Suppressor macrophage treated with lipopolysaccharide for 4 hours (primary cell): ENCODE results near the gene SAMD11.
"Not testable (repeated sequence)": the region's sequence is repeated elsewhere in the genome, so short reads cannot be mapped to it uniquely, and the experiment has no call there.

Experiments used
- DNase-seq: peaks from one replicate; pipeline ENCODE4 v3.0.0-alpha.2; 2020

Gene SAMD11

GRCh38 chr1:934991-935750, 11.4 kb downstream of the SAMD11 start:
- no peak for DNase-seq

- no peak for DNase-seq
These were observed 12.1 kb downstream of the SAMD11 start for GRCh38 chr1:935751-936231.

- no peak for DNase-seq
These were observed 12.9 kb downstream of the SAMD11 start for GRCh38 chr1:936348-937264.

- DNase-seq = no peak
These were observed 13.8 kb downstream of the SAMD11 start for GRCh38 chr1:937521-937920.

DNA sequence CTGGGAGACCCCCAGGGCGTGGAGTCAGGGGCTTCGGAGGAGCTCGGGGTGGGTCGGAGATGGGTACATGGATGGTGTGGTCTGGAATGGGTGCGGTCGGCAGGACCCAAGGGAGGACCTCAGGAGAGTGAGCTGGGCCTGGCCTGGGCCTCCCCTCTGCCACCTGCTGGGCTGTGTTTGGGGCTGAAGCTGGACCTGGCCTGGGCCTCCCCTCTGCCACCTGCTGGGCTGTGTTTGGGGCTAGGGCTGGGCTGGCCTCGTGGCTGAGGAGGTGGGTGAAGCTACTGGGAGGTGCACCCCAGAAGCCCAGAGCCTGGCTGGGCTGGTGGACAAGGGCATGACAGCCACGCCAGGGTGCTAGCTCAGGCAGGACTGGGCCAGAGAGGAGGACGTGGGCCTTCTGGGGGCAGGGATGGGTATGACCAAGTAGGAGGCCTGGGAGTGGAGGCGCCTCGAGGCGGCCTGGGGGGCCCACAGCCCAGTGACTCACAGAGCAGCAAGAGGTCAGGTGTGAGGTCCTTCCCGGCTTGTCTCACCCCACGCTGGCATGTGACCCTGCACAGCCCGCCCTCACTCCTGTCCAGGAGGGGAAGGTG, 14.5 kb downstream of the SAMD11 start:
- DNase-seq = peak; percentile 22

DNA sequence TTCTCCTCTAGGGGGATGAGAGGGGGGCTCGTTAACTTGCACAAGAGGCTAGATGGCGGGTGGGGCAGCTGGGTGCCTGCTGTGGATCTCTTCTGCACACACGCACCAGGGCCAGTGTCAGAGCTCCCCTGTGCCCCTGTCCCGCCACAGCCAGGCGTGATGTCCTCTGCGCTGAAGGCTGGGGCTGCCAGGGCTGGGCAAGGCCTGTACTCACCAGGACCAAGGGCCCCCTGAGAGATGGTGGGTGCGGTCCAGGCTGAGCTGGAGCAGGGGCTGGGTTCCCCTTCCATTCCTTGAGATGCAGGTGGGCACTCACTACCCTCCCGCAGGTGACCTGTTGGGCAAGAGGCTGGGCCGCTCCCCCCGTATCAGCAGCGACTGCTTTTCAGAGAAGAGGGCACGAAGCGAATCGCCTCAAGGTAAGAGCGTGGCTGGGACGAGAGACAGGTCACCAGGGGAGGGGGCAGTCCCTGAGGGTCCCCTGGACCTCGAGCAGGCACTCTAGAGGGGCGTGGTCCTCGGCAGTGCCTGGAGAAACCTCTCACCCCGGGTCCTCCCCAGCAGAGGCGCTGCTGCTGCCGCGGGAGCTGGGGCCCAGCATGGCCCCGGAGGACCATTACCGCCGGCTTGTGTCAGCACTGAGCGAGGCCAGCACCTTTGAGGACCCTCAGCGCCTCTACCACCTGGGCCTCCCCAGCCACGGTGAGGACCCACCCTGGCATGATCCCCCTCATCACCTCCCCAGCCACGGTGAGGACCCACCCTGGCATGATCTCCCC, 15.2 kb downstream of the SAMD11 start:
- no peak for DNase-seq

GRCh38 chr1:939511-940106, 15.9 kb downstream of the SAMD11 start:
- no peak for DNase-seq

DNA sequence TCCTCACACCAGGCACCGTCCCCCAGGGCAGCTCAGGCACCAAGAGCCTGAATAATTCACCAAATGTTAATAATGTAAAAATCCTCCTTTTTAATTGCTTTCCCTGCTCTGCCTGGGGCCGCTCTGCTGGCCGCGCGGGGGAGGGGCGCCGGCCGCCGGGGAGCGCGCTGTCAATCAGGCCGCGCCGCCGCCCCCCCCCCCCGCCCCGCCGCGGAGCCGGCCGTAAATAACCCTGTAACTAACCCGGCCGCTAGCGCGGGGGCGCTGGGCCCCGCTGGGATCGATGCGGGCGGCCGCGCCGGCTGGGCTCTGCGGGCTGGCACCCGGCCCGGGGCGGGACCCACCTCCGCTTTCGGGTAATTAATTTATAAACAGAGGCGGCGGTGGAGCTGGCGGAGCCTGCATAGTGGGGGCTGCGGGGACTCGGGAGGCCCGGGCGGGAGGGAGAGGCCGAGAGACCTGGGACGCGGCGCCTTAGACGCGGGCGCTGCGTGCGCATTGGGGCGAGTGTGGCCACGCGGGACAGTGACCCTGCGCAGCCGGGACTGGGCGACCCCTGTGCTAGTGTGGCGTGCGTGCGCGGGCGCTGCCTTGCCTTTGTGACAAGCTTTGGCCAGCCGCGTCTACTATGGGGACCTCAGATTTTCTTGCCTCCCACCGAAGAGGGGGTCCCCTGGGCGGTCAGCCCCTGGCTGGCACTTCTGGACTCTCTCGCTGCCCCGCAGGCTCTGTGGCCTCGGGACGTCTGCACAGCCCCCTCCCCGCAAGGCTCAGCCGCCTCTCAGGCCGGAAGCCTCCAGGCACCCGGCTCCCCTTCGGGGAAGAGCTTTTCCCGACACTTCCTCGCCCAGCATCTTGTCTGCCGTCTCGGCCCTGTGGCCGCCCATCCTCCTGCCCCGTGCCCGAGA, 16.6 kb downstream of the SAMD11 start:
- DNase-seq = no peak

- no peak for DNase-seq
These were observed 17.4 kb downstream of the SAMD11 start for GRCh38 chr1:941015-941587.

GRCh38 chr1:941588-942383, 18.1 kb downstream of the SAMD11 start:
- DNase-seq = peak; percentile 27

- DNase-seq = no peak
These were observed 18.7 kb downstream of the SAMD11 start for GRCh38 chr1:942411-942821.

- no peak for DNase-seq
These were observed 19.3 kb downstream of the SAMD11 start for GRCh38 chr1:942864-943533.

DNA sequence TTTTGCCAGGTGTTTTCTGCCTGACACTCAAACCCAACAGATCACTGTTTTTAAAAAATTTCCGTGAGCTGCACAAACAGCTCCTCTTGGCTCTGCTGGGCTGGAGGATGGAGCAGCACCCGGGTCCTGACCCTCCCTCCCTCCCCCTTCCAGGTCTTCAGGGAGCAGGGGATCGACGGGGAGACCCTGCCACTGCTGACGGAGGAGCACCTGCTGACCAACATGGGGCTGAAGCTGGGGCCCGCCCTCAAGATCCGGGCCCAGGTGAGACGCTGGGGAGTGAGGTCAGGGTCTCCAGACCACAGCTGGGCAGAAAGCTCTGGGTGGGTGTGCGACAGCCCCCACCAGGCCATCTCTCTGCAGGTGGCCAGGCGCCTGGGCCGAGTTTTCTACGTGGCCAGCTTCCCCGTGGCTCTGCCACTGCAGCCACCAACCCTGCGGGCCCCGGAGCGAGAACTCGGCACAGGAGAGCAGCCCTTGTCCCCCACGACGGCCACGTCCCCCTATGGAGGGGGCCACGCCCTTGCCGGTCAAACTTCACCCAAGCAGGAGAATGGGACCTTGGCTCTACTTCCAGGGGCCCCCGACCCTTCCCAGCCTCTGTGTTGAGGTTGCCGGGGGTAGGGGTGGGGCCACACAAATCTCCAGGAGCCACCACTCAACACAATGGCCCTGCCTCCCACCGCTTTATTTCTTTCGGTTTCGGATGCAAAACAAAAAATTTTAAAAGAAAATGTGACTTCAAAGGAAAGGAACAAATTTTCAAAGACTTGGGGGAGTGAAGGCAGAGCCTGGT, 20.0 kb downstream of the SAMD11 start:
- DNase-seq = no peak

GRCh38 chr1:944341-945325, 20.9 kb downstream of the SAMD11 start:
- no peak for DNase-seq

- no peak for DNase-seq
These were observed 22.2 kb downstream of the SAMD11 start for GRCh38 chr1:945688-946556.

DNA sequence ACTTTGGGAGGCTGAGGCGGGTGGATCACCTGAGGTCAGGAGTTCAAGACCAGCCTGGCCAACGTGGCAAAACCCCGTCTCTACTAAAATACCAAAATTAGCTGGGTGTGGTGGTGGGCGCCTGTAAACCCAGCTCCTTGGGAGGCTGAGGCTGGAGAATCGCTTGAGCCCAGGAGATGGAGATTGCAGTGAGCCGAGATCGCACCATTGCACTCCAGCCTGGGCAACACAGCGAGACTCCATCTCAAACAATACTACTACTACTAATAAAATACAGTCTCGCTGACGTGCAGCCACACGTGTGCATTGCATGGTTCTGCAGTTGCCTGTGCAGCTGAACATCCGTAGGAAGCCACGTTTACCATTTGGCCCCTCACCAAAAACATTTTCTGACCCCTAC, 23.1 kb downstream of the SAMD11 start:
- DNase-seq = not testable (repeated sequence)
